GM19025 (cell line): Measurements from ENCODE around the gene POU1F1.
"Not testable (repeated sequence)": the region's sequence is repeated elsewhere in the genome, so short reads cannot be mapped to it uniquely, and the experiment has no call there.

ENCODE experiments used
- ATAC-seq: cut with Tn5 transposase; IDR thresholded peaks from one replicate; pipeline ENCODE4 v1.9.1; 2021; ENCODE audit warnings: mild to moderate bottlenecking, low read depth, moderate library complexity; ENCODE audit not compliant: unreplicated experiment

Gene POU1F1

DNA sequence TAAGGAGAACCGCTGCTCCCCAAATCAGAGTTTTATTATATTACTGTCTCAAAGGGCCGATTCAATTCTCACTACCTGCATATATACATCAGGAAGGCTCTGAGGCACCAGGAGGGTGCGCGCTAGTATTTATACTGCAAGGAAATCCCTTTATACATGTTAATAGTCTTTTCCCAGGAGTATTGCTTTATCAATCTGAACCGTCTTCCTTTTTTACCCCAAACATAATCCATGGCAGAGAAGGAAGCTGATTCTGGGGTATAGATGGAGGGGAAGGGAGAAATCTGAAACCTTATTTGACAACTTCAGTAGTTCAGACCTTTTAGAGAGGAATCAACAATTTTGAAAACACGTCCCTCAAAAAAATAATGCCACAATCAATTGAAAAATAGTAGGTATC is at the start of gene POU1F1:
POU1F1 (minus strand) TSS at position 101 of the 400 bp plus-strand sequence. CDS start 122 bp downstream, outside the sequence.
- ATAC-seq: no peak

- ATAC-seq: no peak
Observed at GRCh38 chr3:87324609-87325008, 48.2 kb upstream of the POU1F1 start.

DNA sequence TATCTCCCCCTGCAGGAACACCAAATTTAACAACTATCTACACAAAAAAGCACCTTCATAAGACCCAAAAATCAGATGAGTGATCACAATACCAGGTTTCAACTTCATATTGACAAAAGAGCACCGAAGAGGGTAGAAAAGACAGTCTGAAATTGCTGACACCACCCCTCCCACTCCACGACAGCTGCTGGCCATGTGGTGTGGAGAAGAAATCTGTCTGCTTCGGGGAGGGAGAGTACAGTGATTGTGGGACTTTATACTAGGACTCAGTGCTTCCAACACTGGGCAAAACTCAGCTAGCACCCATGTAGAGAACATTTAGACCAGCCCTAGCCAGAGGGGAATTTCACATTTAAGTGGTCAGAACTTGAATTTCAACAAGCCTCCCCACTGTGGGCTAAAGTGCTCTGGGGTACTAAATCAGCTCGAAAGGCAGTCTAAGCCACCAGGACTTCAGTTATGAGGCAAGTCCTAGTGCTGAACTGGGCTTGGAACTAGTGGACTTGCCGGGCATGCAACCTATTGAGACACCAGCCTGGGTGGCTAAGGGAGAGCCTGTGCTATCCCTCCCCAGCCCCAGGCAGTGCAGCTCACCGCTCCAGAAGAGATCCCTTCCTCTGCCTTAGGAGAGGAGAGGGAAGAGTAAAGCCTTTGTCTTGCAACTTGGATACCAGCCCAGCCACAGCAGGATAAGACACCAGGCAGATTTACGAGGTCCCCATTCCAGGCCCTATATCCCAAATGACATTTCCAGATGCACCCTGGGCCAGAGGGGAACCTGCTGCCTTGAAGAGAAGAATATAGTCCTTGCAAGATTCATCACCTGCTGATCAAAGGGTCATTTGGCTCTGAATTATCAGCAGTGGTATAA is 44.6 kb upstream of the POU1F1 start:
- no peak for ATAC-seq

DNA sequence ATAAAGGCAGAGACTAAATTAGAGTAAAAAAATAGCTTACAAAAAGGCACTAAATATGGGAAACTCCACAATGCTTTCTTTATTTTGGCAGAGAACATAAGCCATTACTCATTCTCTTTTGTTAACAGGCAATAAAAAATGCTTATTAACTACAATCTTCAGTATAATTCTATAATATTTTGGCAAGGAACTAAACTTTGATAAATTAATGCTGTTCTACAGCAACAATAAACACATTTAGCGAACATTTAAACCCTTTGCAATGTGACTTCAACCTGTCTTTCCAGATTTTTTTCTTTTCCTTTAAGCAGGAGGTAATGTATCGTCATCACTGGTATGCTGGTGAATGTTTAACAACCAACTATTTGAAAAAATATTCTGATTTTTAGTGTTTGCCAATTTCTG is 42.2 kb upstream of the POU1F1 start:
- ATAC-seq: no peak

GRCh38 chr3:87317779-87318178 is 41.4 kb upstream of the POU1F1 start:
- ATAC-seq: no peak

DNA sequence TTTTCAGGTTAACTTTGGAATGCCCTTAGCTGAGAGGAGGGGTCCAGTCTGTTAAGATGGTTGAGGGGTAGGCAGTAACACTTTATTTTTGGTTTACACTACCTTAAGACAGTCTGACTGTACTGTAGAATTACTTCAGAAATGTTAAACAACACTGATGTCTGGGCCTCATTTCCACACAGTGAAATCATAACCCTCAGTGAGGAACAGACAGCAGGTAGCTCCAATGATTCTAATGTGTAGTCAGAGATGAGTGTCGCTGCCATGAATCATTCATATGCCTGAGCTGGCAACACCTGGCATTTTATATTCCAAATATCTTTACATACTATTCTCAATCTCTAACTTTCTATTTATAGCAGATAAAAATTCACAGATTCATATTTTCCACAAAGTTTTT is 37.3 kb upstream of the POU1F1 start:
- no peak for ATAC-seq

GRCh38 chr3:87311309-87311708 is 34.9 kb upstream of the POU1F1 start:
- ATAC-seq: no peak

DNA sequence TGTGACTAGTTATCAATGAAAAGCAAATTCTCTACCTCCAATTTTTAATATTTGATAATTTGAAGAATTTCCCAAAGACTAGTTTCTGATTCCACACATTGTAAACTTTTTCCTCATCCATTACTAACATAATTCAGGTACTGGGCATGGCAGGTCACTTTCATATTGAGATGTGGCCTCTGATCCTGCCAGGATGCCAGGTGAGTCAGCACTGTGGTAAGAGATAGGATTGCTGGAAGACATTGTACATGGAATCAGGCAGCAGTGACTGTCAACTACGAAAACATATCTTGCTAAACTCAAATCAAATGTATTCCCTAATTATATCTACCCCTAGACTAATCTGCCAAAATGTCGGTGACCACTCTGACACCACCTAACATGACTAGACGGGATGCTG is 33.2 kb upstream of the POU1F1 start:
- no peak for ATAC-seq

- no peak for ATAC-seq
Observed at GRCh38 chr3:87307805-87308204, 31.4 kb upstream of the POU1F1 start.

DNA sequence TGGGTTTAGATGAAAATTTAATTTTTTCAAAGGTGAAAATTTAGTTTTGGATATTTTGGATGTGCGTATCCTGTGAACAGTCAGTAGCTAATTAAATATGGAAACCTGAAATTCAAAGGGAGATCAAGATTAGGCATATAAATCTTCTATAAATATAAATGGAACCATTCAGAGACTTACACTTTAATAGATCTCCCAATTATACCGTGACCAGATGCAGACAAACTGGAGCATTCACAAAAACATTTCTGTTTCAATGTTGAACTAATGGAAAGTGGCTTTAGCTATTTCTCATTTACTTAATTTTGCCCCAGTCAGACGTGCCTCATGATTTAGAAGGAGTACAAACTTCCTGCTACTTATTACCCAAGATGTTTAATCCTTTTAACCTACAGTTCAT is 29.1 kb upstream of the POU1F1 start:
- ATAC-seq: no peak

DNA sequence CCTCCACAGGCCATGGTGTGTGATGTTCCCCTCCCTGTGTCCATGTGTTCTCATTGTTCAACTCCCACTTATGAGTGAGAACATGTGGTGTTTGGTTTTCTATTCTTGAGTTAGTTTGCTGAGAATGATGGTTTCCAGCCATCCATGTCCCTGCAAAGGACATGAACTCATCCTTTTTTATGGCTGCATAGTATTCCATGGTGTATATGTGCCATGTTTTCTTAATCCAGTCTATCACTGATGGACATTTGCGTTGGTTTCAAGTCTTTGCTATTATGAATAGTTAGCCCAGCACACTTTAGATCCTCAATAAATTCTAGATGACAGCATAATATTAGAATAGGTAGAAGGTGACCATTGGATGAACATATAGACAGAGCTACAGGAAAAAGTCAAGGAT is 28.6 kb upstream of the POU1F1 start:
- not testable (repeated sequence) for ATAC-seq

DNA sequence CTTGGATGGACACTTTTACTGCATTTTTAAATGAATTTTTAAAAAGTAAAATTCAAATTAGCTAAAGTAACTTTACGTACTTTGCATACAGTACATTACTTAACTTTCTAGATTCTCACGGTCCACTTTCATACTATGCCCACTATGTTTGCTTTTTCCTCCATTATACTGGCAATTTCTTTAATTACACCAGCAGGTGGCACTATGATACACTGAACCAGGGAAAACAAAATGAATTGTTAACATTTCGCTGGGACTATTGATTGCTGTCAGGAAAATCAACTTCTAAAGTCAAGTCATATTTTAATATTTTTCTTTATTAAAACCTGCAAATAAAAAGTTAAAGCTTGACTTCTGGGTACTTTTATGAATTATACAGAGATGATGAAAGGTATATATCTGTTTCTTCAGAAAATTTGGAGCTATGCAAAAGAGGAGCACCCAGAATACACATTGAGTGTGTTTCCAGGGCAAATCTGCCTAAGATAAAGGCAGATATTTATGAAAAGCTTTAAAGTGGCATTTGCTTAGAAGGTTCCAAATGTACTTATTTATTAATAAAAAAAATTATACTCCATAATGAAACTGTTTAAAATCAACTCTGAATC is 21.8 kb upstream of the POU1F1 start:
- peak; percentile 63 for ATAC-seq

DNA sequence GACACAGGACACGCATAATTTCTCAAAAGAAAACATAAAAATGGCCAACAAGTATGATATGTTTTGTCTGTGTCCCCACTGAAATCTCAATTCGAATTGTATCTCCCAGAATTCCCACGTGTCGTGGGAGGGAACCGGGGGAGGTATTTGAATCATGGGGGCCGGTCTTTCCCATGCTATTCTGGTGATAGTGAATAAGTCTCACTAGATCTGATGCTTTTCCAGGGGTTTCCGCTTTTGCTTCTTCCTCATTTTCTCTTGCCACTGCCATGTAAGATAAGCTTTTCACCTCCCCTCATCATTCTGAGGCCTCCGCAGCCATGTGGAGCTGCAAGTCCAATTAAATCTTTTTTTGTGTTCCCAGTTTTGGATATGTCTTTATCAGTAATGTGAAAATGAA is 12.1 kb upstream of the POU1F1 start:
- no peak for ATAC-seq

GRCh38 chr3:87287011-87287410 is 10.6 kb upstream of the POU1F1 start:
- no peak for ATAC-seq

DNA sequence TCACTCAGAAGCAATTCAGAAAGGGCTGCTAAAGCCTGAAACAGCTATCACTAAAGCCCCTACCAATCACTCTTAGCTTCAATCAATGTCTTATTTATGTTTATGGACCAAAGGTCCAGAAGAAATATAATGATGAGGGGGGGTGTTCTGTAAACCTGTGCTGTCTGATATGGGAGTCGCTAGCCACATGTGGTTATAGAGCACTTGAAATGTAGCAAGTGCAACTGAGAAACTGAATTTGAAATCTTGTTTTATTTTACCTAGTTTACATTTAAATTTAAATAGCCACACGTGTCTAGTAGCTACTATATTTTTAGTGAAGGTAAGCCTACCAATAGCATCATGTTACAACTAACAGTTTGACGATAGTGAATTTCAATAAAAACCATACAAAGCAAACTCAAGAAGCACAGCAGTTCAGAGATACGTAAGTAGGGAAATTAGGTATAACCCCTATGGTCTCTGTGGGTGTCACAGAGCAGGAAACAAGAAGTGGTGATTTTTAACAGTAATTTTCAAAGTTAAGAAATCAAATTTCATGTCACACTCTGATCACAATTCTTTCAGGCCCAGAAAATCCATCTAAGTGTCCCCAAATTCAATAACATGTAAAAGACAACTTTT is 3.6 kb downstream of the POU1F1 start:
- peak; percentile 78 for ATAC-seq

DNA sequence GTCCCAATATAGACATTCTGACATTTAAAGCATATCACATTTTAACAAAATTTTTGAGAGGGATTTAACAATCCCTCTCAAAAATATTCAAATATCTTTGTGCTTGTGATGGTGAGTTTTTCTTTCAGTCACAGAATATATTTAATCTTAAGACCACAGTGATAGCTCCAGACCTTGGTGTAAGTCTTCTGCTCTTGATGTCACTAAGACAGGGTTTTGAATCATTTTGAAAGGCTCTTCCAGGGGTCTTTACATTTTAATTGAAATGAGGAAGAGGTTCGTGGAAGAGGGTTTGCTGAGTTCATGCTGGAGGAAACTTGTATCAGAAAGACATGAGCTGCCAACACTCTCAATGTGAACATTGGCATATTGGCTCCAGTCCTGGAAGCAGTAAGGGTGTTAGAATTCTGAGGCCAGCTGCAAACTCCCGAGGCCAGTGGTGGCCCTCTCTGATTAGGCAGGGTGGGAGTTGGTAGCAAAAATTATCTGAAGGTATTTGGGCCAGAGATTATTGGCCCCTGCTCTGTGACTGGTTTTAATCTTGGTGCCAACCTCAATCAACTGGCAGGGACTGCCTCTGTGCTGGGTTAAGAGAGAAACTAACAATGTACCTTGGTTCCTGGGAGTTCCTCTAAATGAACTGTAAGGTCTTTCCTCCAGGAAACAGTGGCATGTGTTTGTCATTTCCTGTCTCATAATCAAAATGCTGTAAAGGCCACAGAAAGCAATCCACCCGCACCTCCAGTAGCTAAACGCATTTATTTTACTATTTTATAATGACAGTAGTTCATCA is 5.3 kb downstream of the POU1F1 start:
- no peak for ATAC-seq

GRCh38 chr3:87269723-87270122 is 6.7 kb downstream of the POU1F1 start:
- ATAC-seq: no peak

- no peak for ATAC-seq
Observed at GRCh38 chr3:87268646-87269211, 7.7 kb downstream of the POU1F1 start.

DNA sequence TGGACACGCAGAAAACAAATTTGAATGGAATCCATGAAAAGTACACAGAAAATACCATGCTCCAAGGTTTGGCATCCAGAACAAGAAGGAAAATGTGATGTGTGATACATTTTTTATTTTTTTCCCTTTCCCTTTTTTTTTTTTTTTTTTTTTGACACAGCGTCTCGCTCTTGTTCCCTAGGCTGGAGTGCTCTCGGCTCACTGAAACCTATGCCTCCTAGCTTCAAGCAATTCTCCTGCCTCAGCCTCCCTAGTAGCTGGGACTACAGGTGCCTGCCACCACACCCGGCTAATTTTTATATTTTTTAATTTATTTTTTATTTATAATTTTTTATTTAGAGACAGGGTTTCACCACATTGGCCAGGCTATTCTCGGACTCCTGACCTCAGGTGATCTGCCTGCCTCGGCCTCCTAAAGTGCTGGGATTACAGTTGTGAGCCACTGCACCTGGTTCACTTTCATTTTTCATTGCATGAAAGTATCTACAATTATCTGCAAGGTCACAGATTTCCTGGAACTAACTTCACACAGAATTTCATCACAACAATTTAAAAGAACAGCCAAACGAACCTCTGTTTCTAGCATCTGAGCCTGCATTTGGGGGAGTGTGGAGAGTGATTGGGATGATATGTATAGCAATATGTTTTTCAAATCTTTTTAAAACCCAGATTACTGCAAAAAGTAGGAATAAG is 8.3 kb downstream of the POU1F1 start:
- ATAC-seq: no peak

- no peak for ATAC-seq
Observed at GRCh38 chr3:87261925-87262324, 14.5 kb downstream of the POU1F1 start.
